Measurements from ENCODE around the gene ZNF524. TPM values are rescaled to one million over a fixed set of nuclear protein-coding genes. Genes with fewer than 3 reads are reported as not detected.

Gene ZNF524
- total and polyA plus RNA-seq, 9 of the 15 experiments (the other 6 are each of a cell fraction or from before 2014, with no cell fraction given): 0.08 to 15.6 (median 2.9) TPM

GRCh38 chr19:55605207-55605636 is 5.1 kb downstream of the ZNF524 start:
- no peaks in the 10 kb centered on the region for H4K20me1 ChIP-seq (replicated peaks; ENCODE audit: control insufficient read depth, insufficient read depth, low read length)
- peak; percentile 86 for FAIRE-seq
- peak; percentile 89 for ATAC-seq
- H3K4me2 ChIP-seq (ENCODE audit: insufficient read depth, low read length): peak overlapping the region; percentile 97
- intact Hi-C loops (cut with micrococcal nuclease) (no loop called here), in situ Hi-C loops (cut with MboI) (no loop called here)
- H3K9ac ChIP-seq (ENCODE audit: insufficient read depth in 1 of 2, low read depth in 2 of 2, low read length in 2 of 2): peak overlapping the region; percentile 80 to 93; a peak in 3 of 4 replicates
- peaks cover 16% of the 10 kb centered on the region; the same call in 2 of the 3 replicates for H3K36me3 ChIP-seq (ENCODE audit: control insufficient read depth, insufficient read depth, low read length)
- H3K27me3 ChIP-seq (ENCODE audit: control insufficient read depth in 2 of 2, insufficient read depth in 2 of 2, low read length in 2 of 2): no peaks in the 10 kb centered on the region
- 0% methylated on average over 33 of the region's 43 CpGs for WGBS (ENCODE audit: insufficient coverage, low coverage, missing lambda C conversion rate)
- ChIA-PET CTCF (ENCODE audit: low intra/inter-chr PET ratio) (interaction anchor here (1.7 to 2.5 kb wide), 2 partner anchors 26 to 88 kb away, joined by 4 to 23 read pairs; no protein-coding TSS in a partner anchor), POLR2A (interaction anchor here (0.7 to 2.2 kb wide), 10 partner anchors 10 to 121 kb away, joined by 3 to 18 read pairs (median 5); partner anchors contain the start of gene ZNF784)
- H3K27ac ChIP-seq (ENCODE audit: extremely low read depth, low read depth, low read length): peak overlapping the region; percentile 87
- H3K79me2 ChIP-seq (ENCODE audit: control insufficient read depth, insufficient read depth, low read length): peaks cover 31% of the 10 kb centered on the region
- H2AFZ ChIP-seq (ENCODE audit: low read depth, low read length): peak overlapping the region; percentile 82
- H3K4me1 ChIP-seq (replicated peaks in 1 of 2; ENCODE audit: control insufficient read depth in 2 of 2, insufficient read depth in 2 of 2, low read length in 2 of 2): peaks cover 27 to 44% of the 10 kb centered on the region in 2 experiments
- H3K4me3 ChIP-seq: peak overlapping the region; percentile 84
- peak; percentile 88 to 98 (median 92) for DNase-seq (ENCODE audit: extremely low read depth in 1 of 4, low spot score in 3 of 4)
- 0 out of 2 replicates have a peak, but pooled peaks cover 2% of the 10 kb centered on the region for H3K9me3 ChIP-seq (replicated peaks; ENCODE audit: control insufficient read depth, insufficient read depth, low read depth, low read length)
- H3K9me1 ChIP-seq (ENCODE audit: control insufficient read depth, insufficient read depth, low read length): no peaks in the 10 kb centered on the region
- BruUV-seq (replicated peaks): no TSS peak
- TF ChIP-seq ELF2 (CRISPR knock-in tag; IDR thresholded peaks at IDR 0.05): peak; percentile 62; the same call in 1 of the 2 replicates
- TF ChIP-seq MYNN (IDR thresholded peaks at IDR 0.05): no peak
- TF ChIP-seq MYNN (CRISPR knock-in tag; IDR thresholded peaks at IDR 0.05): no peak
- TF ChIP-seq NFYB (IDR thresholded peaks at IDR 0.05; ENCODE audit: extremely low read depth, insufficient read length): no peak
- TF ChIP-seq ZNF740 (CRISPR knock-in tag; IDR thresholded peaks at IDR 0.05): no peak
- no peak for TF ChIP-seq ZNF740 (tag; IDR thresholded peaks at IDR 0.05)
- TF ChIP-seq ARID3A (IDR thresholded peaks at IDR 0.05; ENCODE audit: borderline replicate concordance, low read depth, low read length): no peak
- TF ChIP-seq MCM5 (IDR thresholded peaks at IDR 0.05; ENCODE audit: low read depth): no peak
- TF ChIP-seq MYC (IDR thresholded peaks at IDR 0.05; ENCODE audit: low read depth, low read length): peak; percentile 10
- no peak for TF ChIP-seq MYC (CRISPR knock-in tag; IDR thresholded peaks at IDR 0.05; ENCODE audit: borderline replicate concordance, low read depth)
- peak; percentile 51 for TF ChIP-seq POLR2B (IDR thresholded peaks at IDR 0.05; ENCODE audit: low read depth, partially characterized antibody)
- TF ChIP-seq POU5F1 (IDR thresholded peaks at IDR 0.05; ENCODE audit: borderline replicate concordance, low read depth, low read length, partially characterized antibody): peak; percentile 27
- peak; percentile 92 for TF ChIP-seq ZBTB2 (IDR thresholded peaks at IDR 0.05)
- TF ChIP-seq CXXC5 (CRISPR knock-in tag; IDR thresholded peaks at IDR 0.05): peak; percentile 73
- no peak for TF ChIP-seq BRF2 (IDR thresholded peaks at IDR 0.05; ENCODE audit: borderline replicate concordance, insufficient read depth, insufficient read length)
- no peak for TF ChIP-seq BDP1 (IDR thresholded peaks at IDR 0.05; ENCODE audit: insufficient read depth, insufficient read length)
- TF ChIP-seq CCNT2 (IDR thresholded peaks at IDR 0.05; ENCODE audit: borderline replicate concordance, extremely low read depth, insufficient read length, low read depth, low read length): no peak
- no peak for TF ChIP-seq ZNF143 (CRISPR knock-in tag; IDR thresholded peaks at IDR 0.05)
